HEK293 (cell line): ENCODE measurements around the gene INPP4B.

ENCODE experiments used
- CTCF ChIA-PET: fragments of 350-600 bp; formaldehyde crosslinking; extraction: SDS; loops from one replicate; lab custom pipeline; 2021; ENCODE audit warnings: antibody characterized with exemption; lab: Yijun Ruan, JAX
- POLR2A ChIA-PET: fragments of 300-600 bp; formaldehyde crosslinking; extraction: SDS; loops from one replicate; lab custom pipeline; 2020; ENCODE audit warnings: antibody characterized with exemption, inconsistent platforms; lab: Yijun Ruan, JAX
- H3K27ac ChIP-seq: fragments of 200-500 bp; sonication (Bioruptor generic); 2 replicates; pipeline ENCODE4 v1.5.1; 2014; ENCODE audit warnings: low read depth, low read length, control low read depth, inconsistent platforms; ENCODE audit errors: extremely low read depth
- H3K36me3 ChIP-seq, 2 experiments: fragments of 200-500 bp in 1 of 2; sonication (Bioruptor generic) in 1 of 2; 1 replicate in 1 of 2; 2 replicates in 1 of 2; pipeline ENCODE4 v1.5.1; 2014 to 2017; ENCODE audit warnings: inconsistent platforms in 2 of 2, low read length in 2 of 2; ENCODE audit not compliant: control insufficient read depth in 2 of 2, insufficient read depth in 1 of 2
- H3K4me1 ChIP-seq: fragments of 200-500 bp; sonication (Bioruptor generic); 2 replicates; pipeline ENCODE4 v1.5.1; 2014; ENCODE audit warnings: mild to moderate bottlenecking, low read length, inconsistent platforms; ENCODE audit not compliant: control insufficient read depth, insufficient read depth
- H3K4me3 ChIP-seq: 2 replicates; pipeline ENCODE4 v1.5.1; 2011; ENCODE audit warnings: low read depth, mild to moderate bottlenecking, control low read depth, low read length, moderate library complexity
- H3K9me3 ChIP-seq: fragments of 200-500 bp; sonication (Bioruptor generic); 2 replicates; pipeline ENCODE4 v1.5.1; 2014; ENCODE audit warnings: low read depth, low read length, inconsistent platforms; ENCODE audit not compliant: control insufficient read depth, insufficient read depth
- KLF16 ChIP-seq: fragments of 450-650 bp; formaldehyde crosslinking; IDR thresholded peaks from 2 replicates; pipeline ENCODE4 v1.5.1; 2017; ENCODE audit warnings: missing biosample characterization, missing genetic modification characterization
- PRDM1 ChIP-seq: fragments of 450-650 bp; formaldehyde crosslinking; IDR thresholded peaks from 2 replicates; pipeline ENCODE4; 2016; ENCODE audit warnings: missing biosample characterization, missing genetic modification characterization
- REST ChIP-seq: fragments of 450-650 bp; formaldehyde crosslinking; IDR thresholded peaks from 2 replicates; pipeline ENCODE4 v1.5.1; 2016; ENCODE audit warnings: missing biosample characterization, missing genetic modification characterization
- SCRT2 ChIP-seq: fragments of 450-650 bp; formaldehyde crosslinking; IDR thresholded peaks from 2 replicates; pipeline ENCODE4 v1.5.1; 2016; ENCODE audit warnings: missing biosample characterization, missing genetic modification characterization
- ZBTB26 ChIP-seq: fragments of 450-650 bp; formaldehyde crosslinking; optimal IDR thresholded peaks from 2 replicates; pipeline ENCODE3; 2016; ENCODE audit warnings: missing biosample characterization, mild to moderate bottlenecking, missing genetic modification characterization
- ZBTB8A ChIP-seq: fragments of 450-650 bp; formaldehyde crosslinking; IDR thresholded peaks from 2 replicates; pipeline ENCODE4 v1.5.1; 2016; ENCODE audit warnings: missing biosample characterization, missing genetic modification characterization
- ZFHX2 ChIP-seq: fragments of 450-650 bp; formaldehyde crosslinking; conservative IDR thresholded peaks from 2 replicates; pipeline ENCODE4 v1.5.1; 2016; ENCODE audit warnings: missing biosample characterization, missing genetic modification characterization
- ZNF132 ChIP-seq: fragments of 450-650 bp; formaldehyde crosslinking; IDR thresholded peaks from 2 replicates; pipeline ENCODE4 v1.5.1; 2017; ENCODE audit warnings: missing biosample characterization, missing genetic modification characterization, borderline replicate concordance
- ZNF157 ChIP-seq: fragments of 450-650 bp; formaldehyde crosslinking; IDR thresholded peaks from 2 replicates; pipeline ENCODE4 v1.5.1; 2016; ENCODE audit warnings: missing biosample characterization, missing genetic modification characterization
- ZNF16 ChIP-seq: fragments of 450-650 bp; formaldehyde crosslinking; IDR thresholded peaks from 2 replicates; pipeline ENCODE4 v1.5.1; 2016; ENCODE audit warnings: low read depth, missing biosample characterization, missing genetic modification characterization
- ZNF175 ChIP-seq: fragments of 450-650 bp; formaldehyde crosslinking; IDR thresholded peaks from 2 replicates; pipeline ENCODE4 v1.5.1; 2016; ENCODE audit warnings: missing biosample characterization, missing genetic modification characterization
- ZNF223 ChIP-seq: fragments of 450-650 bp; formaldehyde crosslinking; IDR thresholded peaks from 2 replicates; pipeline ENCODE4 v1.5.1; 2016; ENCODE audit warnings: missing biosample characterization, missing genetic modification characterization
- ZNF341 ChIP-seq: fragments of 450-650 bp; formaldehyde crosslinking; IDR thresholded peaks from 2 replicates; pipeline ENCODE4; 2016; ENCODE audit warnings: low read depth, missing biosample characterization, missing genetic modification characterization
- ZNF366 ChIP-seq: fragments of 450-650 bp; formaldehyde crosslinking; conservative IDR thresholded peaks from 2 replicates; pipeline ENCODE4 v1.5.1; 2016; ENCODE audit warnings: missing biosample characterization, missing genetic modification characterization
- ZNF510 ChIP-seq: fragments of 450-650 bp; formaldehyde crosslinking; IDR thresholded peaks from 2 replicates; pipeline ENCODE4 v1.5.1; 2018; ENCODE audit warnings: mild to moderate bottlenecking, missing genetic modification characterization, missing biosample characterization; ENCODE audit not compliant: insufficient replicate concordance
- ZNF529 ChIP-seq: fragments of 450-650 bp; formaldehyde crosslinking; IDR thresholded peaks from 2 replicates; pipeline ENCODE4 v1.5.1; 2017; ENCODE audit warnings: missing genetic modification characterization, missing biosample characterization; ENCODE audit not compliant: insufficient replicate concordance
- ZNF558 ChIP-seq: fragments of 450-650 bp; formaldehyde crosslinking; IDR thresholded peaks from 2 replicates; pipeline ENCODE4 v1.5.1; 2016; ENCODE audit warnings: missing biosample characterization, missing genetic modification characterization
- ZNF571 ChIP-seq: fragments of 450-650 bp; formaldehyde crosslinking; IDR thresholded peaks from 2 replicates; pipeline ENCODE4 v1.5.0; 2017; ENCODE audit warnings: missing biosample characterization, missing genetic modification characterization
- ZNF621 ChIP-seq: fragments of 450-650 bp; formaldehyde crosslinking; IDR thresholded peaks from 2 replicates; pipeline ENCODE4 v1.5.1; 2017; ENCODE audit warnings: missing biosample characterization, missing genetic modification characterization
- ZNF623 ChIP-seq: fragments of 450-650 bp; formaldehyde crosslinking; IDR thresholded peaks from 2 replicates; pipeline ENCODE4 v1.5.1; 2016; ENCODE audit warnings: missing biosample characterization, missing genetic modification characterization
- ZNF629 ChIP-seq: fragments of 450-650 bp; formaldehyde crosslinking; IDR thresholded peaks from 2 replicates; pipeline ENCODE4 v1.5.1; 2017; ENCODE audit warnings: missing biosample characterization, missing genetic modification characterization
- ZNF660 ChIP-seq: fragments of 450-650 bp; IDR thresholded peaks from 2 replicates; pipeline ENCODE4 v1.5.1; 2018; ENCODE audit warnings: missing biosample characterization, mild to moderate bottlenecking, missing genetic modification characterization
- ZNF707 ChIP-seq: fragments of 450-650 bp; formaldehyde crosslinking; IDR thresholded peaks from 2 replicates; pipeline ENCODE4 v1.5.1; 2016; ENCODE audit warnings: missing biosample characterization, missing genetic modification characterization
- ZXDB ChIP-seq: fragments of 450-650 bp; formaldehyde crosslinking; IDR thresholded peaks from 2 replicates; pipeline ENCODE4 v1.5.1; 2016; ENCODE audit warnings: missing biosample characterization, missing genetic modification characterization

INPP4B gene

GRCh38 chr4:142169216-142169615, 676.9 kb downstream of the INPP4B start:
- Histone ChIP-seq H3K4me1 (no peaks in the 10 kb centered on the region), H3K27ac (no peak overlapping the region), H3K4me3 (no peak overlapping the region), H3K9me3 (no peaks in the 10 kb centered on the region), H3K36me3 (no peaks in the 10 kb centered on the region)
- TF ChIP-seq ZNF660 (tag by site-specific recombination) (no peak), REST (tag by site-specific recombination) (no peak), ZNF366 (tag by site-specific recombination) (no peak), ZNF175 (tag by site-specific recombination) (no peak), ZNF623 (tag by site-specific recombination) (no peak), ZNF529 (no peak), ZNF223 (no peak), ZXDB (no peak)
- CTCF ChIA-PET = no interaction called here
- POLR2A ChIA-PET = interaction anchor here (0.6 kb wide), 1 partner anchor 162 kb away, joined by 4 read pairs; no protein-coding TSS in a partner anchor

- Histone ChIP-seq H3K4me3 (no peak overlapping the region), H3K36me3 (no peaks in the 10 kb centered on the region), H3K27ac (no peak overlapping the region), H3K9me3 (no peaks in the 10 kb centered on the region), H3K4me1 (no peaks in the 10 kb centered on the region)
- TF ChIP-seq ZNF707 = no peak
- TF ChIP-seq PRDM1 = no peak
- no peak for TF ChIP-seq ZNF157 (tag by site-specific recombination)
- no peak for TF ChIP-seq ZNF132
- TF ChIP-seq ZNF341 (tag by site-specific recombination) = no peak
- no peak for TF ChIP-seq KLF16
- no peak for TF ChIP-seq ZNF629 (tag by site-specific recombination)
- no peak for TF ChIP-seq ZBTB8A
- TF ChIP-seq ZNF571 (tag by site-specific recombination) = no peak
- no peak for TF ChIP-seq ZBTB26 (tag by site-specific recombination)
- TF ChIP-seq ZNF558 (tag by site-specific recombination) = no peak
- CTCF ChIA-PET = no interaction called here
- POLR2A ChIA-PET = no interaction called here
Measured at GRCh38 chr4:142168181-142168580, 677.9 kb downstream of the INPP4B start.

GRCh38 chr4:142164767-142165500, 681.2 kb downstream of the INPP4B start:
- CTCF ChIA-PET = no interaction called here
- POLR2A ChIA-PET = no interaction called here

More at GRCh38 chr4:142164767-142165500, 681.2 kb downstream of the INPP4B start:
- H3K4me3 ChIP-seq = no peak overlapping the region
- TF ChIP-seq SCRT2 (tag by site-specific recombination) (no peak), ZFHX2 (tag by site-specific recombination) (no peak), ZNF510 (tag by site-specific recombination) (no peak), ZNF16 (tag by site-specific recombination) (no peak), ZNF621 (tag by site-specific recombination) (no peak)
- TF ChIP-seq, all 188 proteins: peak for 0
- Histone ChIP-seq H3K4me1 (no peaks in the 10 kb centered on the region), H3K36me3 (no peaks in the 10 kb centered on the region), H3K27ac (no peak overlapping the region), H3K9me3 (no peaks in the 10 kb centered on the region)
